GM10266 (cell line): ENCODE data around the gene PYM1.

Source experiments
- DNase-seq: peaks from one replicate; pipeline ENCODE4 v3.0.0; 2012; ENCODE audit errors: extremely low spot score
- TF ChIP-seq, protein P1 (sequence below): IDR thresholded peaks from 2 replicates; pipeline ENCODE4 v1.5.1; 2012; ENCODE audit warnings: mild to moderate bottlenecking, low read depth; ENCODE audit not compliant: control insufficient read depth, insufficient read depth; ENCODE audit errors: missing control alignments

Gene PYM1

DNA sequence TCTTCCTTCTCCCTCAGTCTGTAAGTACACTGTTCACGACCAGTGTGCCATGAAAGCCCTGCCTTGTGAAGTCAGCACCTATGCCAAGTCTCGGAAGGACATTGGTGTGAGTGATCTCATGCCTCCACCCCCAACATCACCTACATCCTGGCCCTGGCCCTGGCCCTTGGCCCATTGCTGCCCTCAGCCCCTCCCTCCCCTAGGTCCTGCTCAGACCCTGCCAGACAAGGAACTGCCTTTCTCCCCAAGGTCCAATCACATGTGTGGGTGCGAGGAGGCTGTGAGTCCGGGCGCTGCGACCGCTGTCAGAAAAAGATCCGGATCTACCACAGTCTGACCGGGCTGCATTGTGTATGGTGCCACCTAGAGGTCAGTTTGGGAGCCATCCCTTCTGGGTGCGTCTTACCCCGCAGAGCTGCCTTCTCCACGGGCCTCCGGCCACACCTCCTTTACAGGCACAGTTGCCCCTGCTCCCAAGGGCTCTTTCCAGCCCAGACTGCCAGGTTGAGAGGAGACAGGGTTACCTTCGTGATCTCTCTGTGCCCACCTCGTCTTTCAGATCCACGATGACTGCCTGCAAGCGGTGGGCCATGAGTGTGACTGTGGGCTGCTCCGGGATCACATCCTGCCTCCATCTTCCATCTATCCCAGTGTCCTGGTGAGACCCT, 12.5 kb upstream of the PYM1 start:
- DNase-seq: peak; percentile 86
- TF ChIP-seq, protein P1, sequence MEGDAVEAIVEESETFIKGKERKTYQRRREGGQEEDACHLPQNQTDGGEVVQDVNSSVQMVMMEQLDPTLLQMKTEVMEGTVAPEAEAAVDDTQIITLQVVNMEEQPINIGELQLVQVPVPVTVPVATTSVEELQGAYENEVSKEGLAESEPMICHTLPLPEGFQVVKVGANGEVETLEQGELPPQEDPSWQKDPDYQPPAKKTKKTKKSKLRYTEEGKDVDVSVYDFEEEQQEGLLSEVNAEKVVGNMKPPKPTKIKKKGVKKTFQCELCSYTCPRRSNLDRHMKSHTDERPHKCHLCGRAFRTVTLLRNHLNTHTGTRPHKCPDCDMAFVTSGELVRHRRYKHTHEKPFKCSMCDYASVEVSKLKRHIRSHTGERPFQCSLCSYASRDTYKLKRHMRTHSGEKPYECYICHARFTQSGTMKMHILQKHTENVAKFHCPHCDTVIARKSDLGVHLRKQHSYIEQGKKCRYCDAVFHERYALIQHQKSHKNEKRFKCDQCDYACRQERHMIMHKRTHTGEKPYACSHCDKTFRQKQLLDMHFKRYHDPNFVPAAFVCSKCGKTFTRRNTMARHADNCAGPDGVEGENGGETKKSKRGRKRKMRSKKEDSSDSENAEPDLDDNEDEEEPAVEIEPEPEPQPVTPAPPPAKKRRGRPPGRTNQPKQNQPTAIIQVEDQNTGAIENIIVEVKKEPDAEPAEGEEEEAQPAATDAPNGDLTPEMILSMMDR: peak; percentile 86

DNA sequence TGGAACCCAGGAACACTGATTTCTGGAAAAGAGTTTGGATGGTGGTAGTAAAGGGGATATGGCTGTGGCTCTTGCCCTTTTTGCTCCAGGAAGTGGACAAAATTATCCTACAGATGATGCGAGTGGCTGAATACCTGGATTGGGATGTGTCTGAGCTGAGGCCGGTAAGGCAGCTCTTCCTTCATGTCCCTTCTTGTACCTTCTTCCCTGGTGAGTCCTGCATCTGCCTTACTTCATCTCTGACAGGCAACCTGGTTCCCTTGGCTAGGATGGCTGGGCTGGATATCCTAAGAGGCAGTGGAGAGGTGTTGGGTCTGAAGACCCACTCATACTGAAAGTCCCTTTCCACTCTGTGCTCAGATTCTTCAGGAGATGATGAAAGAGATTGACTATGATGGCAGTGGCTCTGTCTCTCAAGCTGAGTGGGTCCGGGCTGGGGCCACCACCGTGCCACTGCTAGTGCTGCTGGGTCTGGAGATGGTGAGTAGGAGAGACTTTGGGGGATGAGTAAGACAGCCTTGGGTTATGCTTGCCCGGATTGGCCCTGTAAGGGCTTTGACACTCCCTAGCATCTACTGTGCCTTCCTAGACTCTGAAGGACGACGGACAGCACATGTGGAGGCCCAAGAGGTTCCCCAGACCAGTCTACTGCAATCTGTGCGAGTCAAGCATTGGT, 11.3 kb upstream of the PYM1 start:
- TF ChIP-seq, protein P1: no peak
- no peak for DNase-seq

DNA sequence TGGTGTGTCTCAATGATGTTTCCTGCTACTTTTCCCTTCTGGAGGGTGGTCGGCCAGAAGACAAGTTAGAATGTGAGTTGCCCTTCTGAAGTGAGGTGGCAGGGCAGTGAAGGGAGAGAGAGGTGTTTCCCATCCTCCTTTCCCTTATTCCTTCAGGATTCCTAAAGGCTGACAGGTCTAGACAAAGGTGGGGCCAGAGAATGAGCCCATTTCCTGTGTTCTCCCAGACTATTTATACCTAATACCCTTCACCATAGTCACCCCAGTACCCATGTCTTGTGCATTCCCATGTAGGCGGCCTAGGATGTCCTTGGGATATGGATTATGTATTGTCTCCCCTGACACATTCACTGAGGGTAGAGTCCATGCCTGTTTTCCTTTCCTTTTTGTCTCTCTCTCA, 10.3 kb upstream of the PYM1 start:
- TF ChIP-seq, protein P1: no peak
- no peak for DNase-seq

DNA sequence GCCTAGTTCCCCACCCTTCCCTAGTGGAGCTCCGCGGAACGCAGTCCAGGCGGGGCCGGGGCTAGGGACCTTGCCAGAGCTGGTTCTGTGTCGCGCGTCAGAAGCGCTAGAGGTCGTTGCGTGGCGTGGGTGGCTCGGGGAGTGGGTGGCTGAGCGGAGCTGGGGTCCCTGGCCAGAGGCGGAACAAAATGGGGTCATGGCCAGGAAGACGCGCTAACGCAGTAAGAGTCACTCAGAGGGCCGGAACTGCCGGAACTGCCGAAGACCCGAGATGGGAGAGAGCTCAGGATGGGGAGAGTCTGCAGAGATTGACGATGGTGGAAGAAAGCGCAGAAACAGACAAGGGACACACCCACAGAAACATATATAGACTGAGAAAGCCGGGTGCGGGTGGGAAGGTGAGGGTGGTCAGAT, 8.1 kb upstream of the PYM1 start:
- no peak for DNase-seq
- TF ChIP-seq, protein P1: no peak

DNA sequence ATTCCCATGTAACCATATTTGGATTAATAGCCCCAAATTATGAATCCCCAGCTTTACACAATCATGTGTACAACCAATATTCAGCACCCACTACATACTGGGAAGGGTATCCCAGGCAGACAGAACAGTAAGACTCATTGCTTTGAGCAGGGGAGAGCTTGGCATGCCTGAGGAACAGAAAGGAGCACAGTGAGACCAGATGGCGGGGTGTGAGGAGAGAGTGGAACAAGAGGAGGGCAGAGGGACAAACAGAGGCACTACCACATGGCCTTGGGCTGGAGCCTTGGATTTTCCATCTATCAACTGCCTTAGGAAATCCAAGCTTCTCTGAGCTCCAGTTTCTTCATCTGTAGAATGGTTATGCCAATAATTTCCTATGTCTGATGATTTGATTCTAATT, 7.1 kb upstream of the PYM1 start:
- DNase-seq: no peak
- TF ChIP-seq, protein P1: no peak

DNA sequence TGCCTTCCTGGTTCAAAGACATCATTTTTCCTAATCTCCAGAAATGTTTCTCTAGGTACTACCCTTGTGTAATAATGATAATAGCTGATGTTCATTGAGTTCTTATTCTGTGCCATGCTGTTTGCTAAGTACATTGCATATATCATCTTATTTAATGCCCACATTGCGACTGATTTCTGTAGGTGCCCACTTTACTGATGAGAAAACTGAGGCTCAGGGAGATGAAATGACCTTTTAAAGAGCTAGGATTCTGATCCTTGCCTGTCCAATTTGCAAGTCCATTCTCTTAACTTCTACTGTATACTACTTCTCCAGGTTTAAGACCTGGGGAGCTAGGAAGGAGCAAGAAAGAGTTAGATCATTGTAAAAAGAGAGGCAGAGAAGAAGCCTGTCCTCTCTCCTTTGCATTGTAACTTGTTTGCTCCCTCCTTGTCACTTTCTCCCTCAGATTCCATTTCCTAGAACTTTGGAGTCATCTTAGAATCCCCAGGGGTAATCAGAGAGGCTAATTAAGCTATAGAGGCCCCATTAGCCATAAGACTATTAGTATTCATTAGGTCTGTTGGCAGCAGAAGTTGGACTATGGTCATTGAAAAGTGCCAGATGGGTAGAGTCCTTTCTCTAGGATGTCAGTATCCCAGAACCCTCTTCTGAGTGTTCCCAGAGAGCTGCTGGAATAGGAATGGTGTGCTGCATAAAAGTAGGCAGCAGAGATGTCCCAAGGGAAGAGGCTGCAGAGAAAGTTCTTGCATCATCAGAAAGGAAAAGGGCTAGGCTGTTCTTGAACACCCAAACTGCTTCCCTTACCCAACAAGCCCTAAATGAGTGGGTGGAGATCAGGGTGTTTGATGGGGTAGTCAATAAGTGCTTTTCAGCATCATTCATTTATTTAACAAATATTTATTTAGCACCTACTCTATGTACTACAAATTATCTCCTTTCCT, 6.4 kb upstream of the PYM1 start:
- DNase-seq: no peak
- TF ChIP-seq, protein P1: no peak
